ENCODE results near the gene IQGAP2.

The IQGAP2 gene

DNA sequence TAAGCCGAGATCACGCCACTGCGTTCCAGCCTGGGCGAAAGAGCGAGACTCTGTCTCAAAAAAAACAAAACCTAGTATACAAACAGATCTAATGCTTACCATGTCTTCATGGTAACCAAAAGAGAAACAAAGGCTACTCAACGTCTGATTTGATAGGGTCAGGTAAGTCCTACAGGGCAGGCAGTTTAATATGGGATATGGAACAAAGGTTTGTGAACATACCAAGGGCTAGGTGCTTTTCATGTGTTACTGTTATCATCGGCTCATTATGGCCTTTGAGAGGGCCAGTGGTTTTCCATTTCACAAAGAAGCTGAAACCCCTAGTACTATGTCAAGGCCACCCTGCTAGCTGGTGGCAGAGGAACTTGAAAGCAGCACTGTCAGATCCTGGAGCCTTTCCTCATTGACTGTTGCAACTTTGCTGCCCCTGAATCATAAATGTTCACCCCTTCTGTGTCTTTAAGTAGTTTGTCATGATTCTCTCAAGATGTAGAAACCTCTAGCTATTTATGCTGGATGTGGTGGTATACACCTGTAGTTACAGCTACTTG lies 5.1 kb downstream of the IQGAP2 start:
- no peaks in the 10 kb centered on the region for H3K9me3 ChIP-seq (ENCODE audit: insufficient read depth, low read depth, low read length)
- H3K9me2 ChIP-seq (replicated peaks; ENCODE audit: low read depth, low read length) = no peaks in the 10 kb centered on the region
- H3K79me2 ChIP-seq (ENCODE audit: insufficient read depth, low read length) = peaks cover 82% of the 10 kb centered on the region
- peak overlapping the region; percentile 89 for H3K4me2 ChIP-seq (ENCODE audit: low read depth, low read length, poor library complexity, severe bottlenecking)
- peaks cover 12% of the 10 kb centered on the region; the same call in 1 of the 2 replicates for H3F3A ChIP-seq (ENCODE audit: low read depth)
- H3K27me3 ChIP-seq (ENCODE audit: insufficient read depth, low read length, poor library complexity, severe bottlenecking) = no peaks in the 10 kb centered on the region
- H3K4me1 ChIP-seq (ENCODE audit: insufficient read depth, low read length, poor library complexity, severe bottlenecking) = peaks cover 71% of the 10 kb centered on the region
- H3K36me3 ChIP-seq (ENCODE audit: insufficient read depth, low read length) = no peaks in the 10 kb centered on the region
- TF ChIP-seq EZH2phosphoT487 (IDR thresholded peaks at IDR 0.05; ENCODE audit: borderline replicate concordance) = no peak
- TF ChIP-seq, protein P1, sequence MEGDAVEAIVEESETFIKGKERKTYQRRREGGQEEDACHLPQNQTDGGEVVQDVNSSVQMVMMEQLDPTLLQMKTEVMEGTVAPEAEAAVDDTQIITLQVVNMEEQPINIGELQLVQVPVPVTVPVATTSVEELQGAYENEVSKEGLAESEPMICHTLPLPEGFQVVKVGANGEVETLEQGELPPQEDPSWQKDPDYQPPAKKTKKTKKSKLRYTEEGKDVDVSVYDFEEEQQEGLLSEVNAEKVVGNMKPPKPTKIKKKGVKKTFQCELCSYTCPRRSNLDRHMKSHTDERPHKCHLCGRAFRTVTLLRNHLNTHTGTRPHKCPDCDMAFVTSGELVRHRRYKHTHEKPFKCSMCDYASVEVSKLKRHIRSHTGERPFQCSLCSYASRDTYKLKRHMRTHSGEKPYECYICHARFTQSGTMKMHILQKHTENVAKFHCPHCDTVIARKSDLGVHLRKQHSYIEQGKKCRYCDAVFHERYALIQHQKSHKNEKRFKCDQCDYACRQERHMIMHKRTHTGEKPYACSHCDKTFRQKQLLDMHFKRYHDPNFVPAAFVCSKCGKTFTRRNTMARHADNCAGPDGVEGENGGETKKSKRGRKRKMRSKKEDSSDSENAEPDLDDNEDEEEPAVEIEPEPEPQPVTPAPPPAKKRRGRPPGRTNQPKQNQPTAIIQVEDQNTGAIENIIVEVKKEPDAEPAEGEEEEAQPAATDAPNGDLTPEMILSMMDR (conservative IDR thresholded peaks at IDR 0.05; ENCODE audit: low read length) = no peak
- H4K20me1 ChIP-seq (ENCODE audit: insufficient read depth, low read length, poor library complexity, severe bottlenecking) = peaks cover 38% of the 10 kb centered on the region
- H3K9ac ChIP-seq (ENCODE audit: low read depth, low read length, poor library complexity, severe bottlenecking) = no peak overlapping the region
- peak overlapping the region; percentile 14 for H3K4me3 ChIP-seq (ENCODE audit: low read length, poor library complexity, severe bottlenecking)
- H2AFZ ChIP-seq (ENCODE audit: low read length) = no peak overlapping the region

DNA sequence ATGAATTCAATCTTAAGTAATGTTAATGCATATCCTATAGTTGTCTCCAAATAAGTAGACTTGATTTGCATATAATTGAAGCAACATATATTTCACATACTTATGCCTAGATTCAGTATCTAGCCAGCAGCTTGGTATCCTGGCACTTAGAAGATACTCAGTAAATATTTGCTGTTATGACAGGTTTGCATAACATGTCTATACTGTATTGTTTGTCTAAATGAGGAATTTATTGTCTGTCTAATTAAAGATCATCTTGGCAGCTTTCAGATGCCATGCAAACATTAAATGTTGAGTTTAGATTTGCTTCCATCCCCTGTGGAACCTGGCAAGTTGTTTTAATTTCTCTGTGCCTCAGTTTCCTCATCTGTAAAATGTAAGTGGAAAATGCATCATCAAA lies 9.4 kb downstream of the IQGAP2 start:
- no peak overlapping the region for H3K9ac ChIP-seq (ENCODE audit: low read depth, low read length, poor library complexity, severe bottlenecking)
- H3K9me3 ChIP-seq (ENCODE audit: insufficient read depth, low read depth, low read length) = no peaks in the 10 kb centered on the region
- no peaks in the 10 kb centered on the region for H3F3A ChIP-seq (ENCODE audit: low read depth)
- no peak for TF ChIP-seq EZH2phosphoT487 (IDR thresholded peaks at IDR 0.05; ENCODE audit: borderline replicate concordance)
- no peak overlapping the region for H3K4me2 ChIP-seq (ENCODE audit: low read depth, low read length, poor library complexity, severe bottlenecking)
- H3K36me3 ChIP-seq (ENCODE audit: insufficient read depth, low read length) = no peaks in the 10 kb centered on the region
- H3K4me1 ChIP-seq (ENCODE audit: insufficient read depth, low read length, poor library complexity, severe bottlenecking) = peaks cover 49% of the 10 kb centered on the region
- no peaks in the 10 kb centered on the region for H3K9me2 ChIP-seq (replicated peaks; ENCODE audit: low read depth, low read length)
- H3K79me2 ChIP-seq (ENCODE audit: insufficient read depth, low read length) = peaks cover 98% of the 10 kb centered on the region
- H3K4me3 ChIP-seq (ENCODE audit: low read length, poor library complexity, severe bottlenecking) = no peak overlapping the region
- no peaks in the 10 kb centered on the region for H3K27me3 ChIP-seq (ENCODE audit: insufficient read depth, low read length, poor library complexity, severe bottlenecking)
- no peak overlapping the region for H2AFZ ChIP-seq (ENCODE audit: low read length)
- peaks cover 29% of the 10 kb centered on the region for H4K20me1 ChIP-seq (ENCODE audit: insufficient read depth, low read length, poor library complexity, severe bottlenecking)

DNA sequence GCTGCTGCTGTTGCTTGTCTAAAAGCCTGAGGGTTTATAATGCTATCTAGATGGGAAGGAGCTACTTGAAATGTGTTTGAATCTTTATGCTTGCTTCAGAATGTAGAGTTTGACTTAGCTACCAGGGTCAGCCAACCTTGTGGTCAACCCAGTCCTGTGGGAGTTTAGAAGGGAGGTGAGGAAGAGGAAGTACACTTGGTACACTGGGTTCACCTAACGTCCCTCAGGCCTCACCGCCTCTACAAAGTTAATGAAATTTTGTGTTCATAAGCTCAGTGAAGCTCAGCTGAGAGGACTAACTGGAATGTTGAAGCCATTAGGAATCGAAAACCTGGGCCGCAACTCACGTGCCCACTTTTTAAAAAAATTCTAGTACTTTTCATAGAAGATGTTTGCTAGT lies 10.7 kb downstream of the IQGAP2 start:
- H3K4me1 ChIP-seq (ENCODE audit: insufficient read depth, low read length, poor library complexity, severe bottlenecking) = peaks cover 43% of the 10 kb centered on the region
- no peaks in the 10 kb centered on the region for H3K9me2 ChIP-seq (replicated peaks; ENCODE audit: low read depth, low read length)
- no peaks in the 10 kb centered on the region for H3K9me3 ChIP-seq (ENCODE audit: insufficient read depth, low read depth, low read length)
- H3K36me3 ChIP-seq (ENCODE audit: insufficient read depth, low read length) = no peaks in the 10 kb centered on the region
- no peak overlapping the region for H3K4me3 ChIP-seq (ENCODE audit: low read length, poor library complexity, severe bottlenecking)
- H4K20me1 ChIP-seq (ENCODE audit: insufficient read depth, low read length, poor library complexity, severe bottlenecking) = peaks cover 29% of the 10 kb centered on the region
- no peaks in the 10 kb centered on the region for H3K27me3 ChIP-seq (ENCODE audit: insufficient read depth, low read length, poor library complexity, severe bottlenecking)
- H3K9ac ChIP-seq (ENCODE audit: low read depth, low read length, poor library complexity, severe bottlenecking) = no peak overlapping the region
- H3K79me2 ChIP-seq (ENCODE audit: insufficient read depth, low read length) = peaks cover 98% of the 10 kb centered on the region
- TF ChIP-seq, protein P1 (conservative IDR thresholded peaks at IDR 0.05; ENCODE audit: low read length) = no peak
- TF ChIP-seq EZH2phosphoT487 (IDR thresholded peaks at IDR 0.05; ENCODE audit: borderline replicate concordance) = no peak
- H2AFZ ChIP-seq (ENCODE audit: low read length) = no peak overlapping the region
- H3K4me2 ChIP-seq (ENCODE audit: low read depth, low read length, poor library complexity, severe bottlenecking) = peak overlapping the region; percentile 36
- no peaks in the 10 kb centered on the region for H3F3A ChIP-seq (ENCODE audit: low read depth)

DNA sequence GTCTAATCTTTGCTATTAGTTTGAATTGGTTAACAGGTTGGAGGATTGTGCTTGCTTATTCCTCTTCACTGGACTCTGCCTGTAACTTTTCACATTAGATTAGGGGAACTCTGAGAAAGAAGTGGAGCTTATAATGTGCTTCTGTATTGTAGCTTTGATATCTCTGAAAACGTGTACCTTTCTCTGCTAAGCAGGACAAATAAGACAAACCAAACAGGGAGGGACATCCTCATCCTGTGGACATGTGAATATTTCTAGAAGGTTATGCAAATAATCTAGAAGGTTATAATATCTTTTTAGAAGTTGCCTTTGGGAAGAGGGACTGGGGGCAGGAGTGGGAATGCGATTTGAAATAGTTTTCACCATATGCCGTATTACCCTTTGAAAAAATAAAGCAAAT lies 11.7 kb downstream of the IQGAP2 start:
- Histone ChIP-seq H3K9ac (ENCODE audit: low read depth, low read length, poor library complexity, severe bottlenecking) (no peak overlapping the region), H4K20me1 (ENCODE audit: insufficient read depth, low read length, poor library complexity, severe bottlenecking) (peaks cover 26% of the 10 kb centered on the region), H3K4me2 (ENCODE audit: low read depth, low read length, poor library complexity, severe bottlenecking) (peak overlapping the region; percentile 10), H3K27me3 (ENCODE audit: insufficient read depth, low read length, poor library complexity, severe bottlenecking) (no peaks in the 10 kb centered on the region), H3K79me2 (ENCODE audit: insufficient read depth, low read length) (peaks cover 96% of the 10 kb centered on the region), H3K36me3 (ENCODE audit: insufficient read depth, low read length) (no peaks in the 10 kb centered on the region), H3F3A (ENCODE audit: low read depth) (no peaks in the 10 kb centered on the region), H3K4me1 (ENCODE audit: insufficient read depth, low read length, poor library complexity, severe bottlenecking) (peaks cover 43% of the 10 kb centered on the region), H2AFZ (ENCODE audit: low read length) (no peak overlapping the region), H3K9me2 (replicated peaks; ENCODE audit: low read depth, low read length) (no peaks in the 10 kb centered on the region), H3K4me3 (ENCODE audit: low read length, poor library complexity, severe bottlenecking) (no peak overlapping the region), H3K9me3 (ENCODE audit: insufficient read depth, low read depth, low read length) (no peaks in the 10 kb centered on the region)
- TF ChIP-seq, protein P1 (conservative IDR thresholded peaks at IDR 0.05; ENCODE audit: low read length) = no peak
- TF ChIP-seq EZH2phosphoT487 (IDR thresholded peaks at IDR 0.05; ENCODE audit: borderline replicate concordance) = no peak
